Smooth muscle cell (in vitro differentiated cells): ENCODE measurements around the gene DMRTA2. TPM values are rescaled to one million over a fixed set of nuclear protein-coding genes. Genes with fewer than 3 reads are reported as not detected.

ENCODE experiments used
- DNase-seq: peaks from one replicate; lab custom pipeline; 2025; ENCODE audit not compliant: unreplicated experiment; lab: John Stamatoyannopoulos, UW
- H2AFZ ChIP-seq: fragments of 200-600 bp; sonication (generic); 2 replicates; pipeline ENCODE4 v1.6.0; 2016; ENCODE audit warnings: antibody characterized with exemption, low read depth, mild to moderate bottlenecking
- H3F3A ChIP-seq: fragments of 200-600 bp; sonication (generic); 2 replicates; pipeline ENCODE4 v1.6.0; 2017; ENCODE audit warnings: antibody characterized with exemption, low read depth
- H3K27ac ChIP-seq: fragments of 200-600 bp; sonication (generic); 2 replicates; pipeline ENCODE4 v1.5.1; 2016; ENCODE audit warnings: low read depth, mild to moderate bottlenecking
- H3K27me3 ChIP-seq: fragments of 200-600 bp; sonication (generic); 2 replicates; pipeline ENCODE4 v1.6.1; 2016; ENCODE audit warnings: low read depth, mild to moderate bottlenecking
- H3K36me3 ChIP-seq: fragments of 200-600 bp; sonication (generic); 2 replicates; pipeline ENCODE4 v1.5.1; 2016; ENCODE audit warnings: low read depth
- H3K4me1 ChIP-seq: fragments of 200-600 bp; sonication (generic); 2 replicates; pipeline ENCODE4 v1.5.1; 2016; ENCODE audit warnings: low read depth
- H3K4me2 ChIP-seq: fragments of 200-600 bp; sonication (generic); 2 replicates; pipeline ENCODE4 v1.6.0; 2016; ENCODE audit warnings: mild to moderate bottlenecking
- H3K4me3 ChIP-seq: fragments of 200-600 bp; sonication (generic); 2 replicates; pipeline ENCODE4 v1.5.1; 2016; ENCODE audit warnings: mild to moderate bottlenecking
- H3K79me2 ChIP-seq: fragments of 200-600 bp; sonication (generic); 2 replicates; pipeline ENCODE4 v1.6.0; 2016; ENCODE audit warnings: low read depth, mild to moderate bottlenecking
- H3K9ac ChIP-seq: fragments of 200-600 bp; sonication (generic); 2 replicates; pipeline ENCODE4 v1.6.0; 2016; ENCODE audit warnings: low read depth
- H3K9me3 ChIP-seq: fragments of 200-600 bp; sonication (generic); replicated peaks from 2 replicates; pipeline ENCODE4 v1.5.1; 2016; ENCODE audit warnings: low read depth
- H4K20me1 ChIP-seq: fragments of 200-600 bp; sonication (generic); 2 replicates; pipeline ENCODE4 v1.6.0; 2016; ENCODE audit warnings: low read depth
- WGBS: methylation state at CpG from one replicate; pipeline ENCODE4 v1.1.7; 2016; ENCODE audit warnings: low lambda C conversion rate; 5-methylcytosine and 5-hydroxymethylcytosine counted together
- polyA plus RNA-seq: library from polyadenylated mRNA; unstranded; fragments of >200 nt; fragmentation: Nextera tagmentation; extraction: Ambion mirVana; gene quantifications from 2 replicates; pipeline ENCODE4 v1.2.1, GENCODE V29; 2016
- total RNA-seq: library from RNA; depleted of rRNA; stranded (reverse); fragments of >200 nt; gene quantifications from 2 replicates; pipeline ENCODE4 v1.2.3, GENCODE V29; 2014
- TF ChIP-seq, protein P1 (sequence below): fragments of 200-600 bp; sonication (generic); IDR thresholded peaks from 2 replicates; pipeline ENCODE4 v1.5.1; 2017; ENCODE audit warnings: borderline replicate concordance, mild to moderate bottlenecking, antibody characterized with exemption; ENCODE audit not compliant: insufficient read depth, poor library complexity, severe bottlenecking

DMRTA2 gene
- total and polyA plus RNA-seq, 2 experiments from 2014 or later: 0.04 TPM; not detected in 1

GRCh38 chr1:50417946-50418599 is 5.2 kb downstream of the DMRTA2 start:
- Histone ChIP-seq H3K79me2 (no peaks in the 10 kb centered on the region), H3K27ac (no peak overlapping the region), H3K4me1 (peaks cover 20% of the 10 kb centered on the region), H3K9ac (no peak overlapping the region), H3K4me2 (peak overlapping the region; percentile 84), H2AFZ (no peak overlapping the region), H3F3A (no peaks in the 10 kb centered on the region), H3K27me3 (peaks cover 99% of the 10 kb centered on the region), H3K9me3 (no peaks in the 10 kb centered on the region), H4K20me1 (no peaks in the 10 kb centered on the region), H3K36me3 (no peaks in the 10 kb centered on the region), H3K4me3 (peak overlapping the region; percentile 41)
- TF ChIP-seq, protein P1, sequence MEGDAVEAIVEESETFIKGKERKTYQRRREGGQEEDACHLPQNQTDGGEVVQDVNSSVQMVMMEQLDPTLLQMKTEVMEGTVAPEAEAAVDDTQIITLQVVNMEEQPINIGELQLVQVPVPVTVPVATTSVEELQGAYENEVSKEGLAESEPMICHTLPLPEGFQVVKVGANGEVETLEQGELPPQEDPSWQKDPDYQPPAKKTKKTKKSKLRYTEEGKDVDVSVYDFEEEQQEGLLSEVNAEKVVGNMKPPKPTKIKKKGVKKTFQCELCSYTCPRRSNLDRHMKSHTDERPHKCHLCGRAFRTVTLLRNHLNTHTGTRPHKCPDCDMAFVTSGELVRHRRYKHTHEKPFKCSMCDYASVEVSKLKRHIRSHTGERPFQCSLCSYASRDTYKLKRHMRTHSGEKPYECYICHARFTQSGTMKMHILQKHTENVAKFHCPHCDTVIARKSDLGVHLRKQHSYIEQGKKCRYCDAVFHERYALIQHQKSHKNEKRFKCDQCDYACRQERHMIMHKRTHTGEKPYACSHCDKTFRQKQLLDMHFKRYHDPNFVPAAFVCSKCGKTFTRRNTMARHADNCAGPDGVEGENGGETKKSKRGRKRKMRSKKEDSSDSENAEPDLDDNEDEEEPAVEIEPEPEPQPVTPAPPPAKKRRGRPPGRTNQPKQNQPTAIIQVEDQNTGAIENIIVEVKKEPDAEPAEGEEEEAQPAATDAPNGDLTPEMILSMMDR: no peak
- no peak for DNase-seq
- 15% methylated on average over 16 of the region's 20 CpGs for WGBS

DNA sequence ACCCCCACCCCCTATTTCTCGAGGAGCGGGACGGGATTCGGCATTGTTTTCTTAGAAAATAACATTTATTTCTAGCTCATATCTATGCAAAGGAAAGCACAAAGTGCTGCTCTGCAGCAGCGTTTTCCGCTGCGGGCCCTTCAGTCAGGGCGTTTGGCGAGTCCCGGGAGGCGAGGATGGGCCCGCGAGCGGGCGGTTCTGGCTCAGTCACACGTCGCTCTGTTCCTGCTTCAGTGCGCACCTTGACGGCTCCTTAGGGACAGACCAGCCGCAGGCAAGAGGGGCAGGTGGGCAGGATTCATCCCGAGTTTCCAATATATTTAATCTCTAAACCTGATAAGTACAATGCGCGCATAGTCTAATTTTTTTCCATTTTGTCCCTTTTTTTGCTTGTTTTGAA is 5.7 kb downstream of the DMRTA2 start:
- no peaks in the 10 kb centered on the region for H3F3A ChIP-seq
- no peak for DNase-seq
- H3K4me1 ChIP-seq: peaks cover 14% of the 10 kb centered on the region
- 7% methylated on average over 22 of the region's 23 CpGs for WGBS
- no peak overlapping the region for H3K9ac ChIP-seq
- H3K27ac ChIP-seq: no peak overlapping the region
- no peaks in the 10 kb centered on the region for H3K79me2 ChIP-seq
- no peaks in the 10 kb centered on the region for H4K20me1 ChIP-seq
- peak overlapping the region; percentile 40 for H3K4me2 ChIP-seq
- no peaks in the 10 kb centered on the region for H3K36me3 ChIP-seq
- H2AFZ ChIP-seq: no peak overlapping the region
- TF ChIP-seq, protein P1: no peak
- peaks cover 99% of the 10 kb centered on the region for H3K27me3 ChIP-seq
- no peak overlapping the region for H3K4me3 ChIP-seq
- no peaks in the 10 kb centered on the region for H3K9me3 ChIP-seq

DNA sequence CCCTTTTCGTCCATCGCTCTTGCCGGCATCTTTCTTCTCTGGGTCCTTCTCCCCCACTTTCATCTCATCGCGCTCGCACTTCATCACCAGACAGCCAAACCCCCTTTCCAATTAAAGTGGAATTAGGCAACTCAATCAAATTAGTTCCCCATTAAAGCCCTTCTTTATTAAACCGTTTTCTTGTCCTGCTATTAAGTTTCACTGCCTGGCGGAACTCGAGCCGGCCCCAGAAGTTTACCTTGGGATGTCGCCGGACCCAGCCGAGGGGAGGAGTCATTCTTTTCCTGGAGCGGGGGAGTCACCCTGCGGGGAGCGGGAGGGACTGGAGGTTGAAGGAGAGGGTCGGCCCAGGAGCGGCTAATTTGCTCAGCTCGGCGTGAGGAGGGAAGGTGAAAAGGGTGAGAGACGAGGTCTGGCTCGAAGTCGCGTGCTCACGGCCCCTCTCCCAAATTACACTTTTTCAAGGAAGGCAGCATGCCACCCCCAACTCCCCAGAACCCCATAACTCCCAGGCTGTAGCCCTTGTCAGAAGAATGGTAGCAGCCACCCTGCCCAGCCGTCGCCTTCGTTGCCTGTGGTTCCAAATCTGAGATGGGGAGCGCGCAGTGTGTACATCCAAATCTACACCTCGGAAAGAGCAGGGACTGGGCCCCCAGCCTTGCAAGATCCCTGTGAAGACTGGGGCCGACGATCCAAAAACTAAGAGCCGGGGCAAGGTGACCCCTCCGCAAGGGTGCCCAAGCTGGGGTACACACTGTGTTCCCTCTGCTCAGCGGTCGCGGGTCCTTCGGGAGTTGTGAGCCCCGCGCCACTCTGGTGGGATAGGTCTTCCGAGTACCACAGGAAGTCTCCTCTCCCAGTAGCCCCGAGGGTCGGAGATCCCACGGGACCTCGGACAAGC is 6.4 kb downstream of the DMRTA2 start:
- DNase-seq: no peak
- Histone ChIP-seq H3K9ac (no peak overlapping the region), H3K79me2 (no peaks in the 10 kb centered on the region), H3K27me3 (peaks cover 99% of the 10 kb centered on the region), H3K4me2 (peak overlapping the region; percentile 57), H3K9me3 (no peaks in the 10 kb centered on the region), H3K4me3 (no peak overlapping the region), H4K20me1 (no peaks in the 10 kb centered on the region), H2AFZ (no peak overlapping the region), H3K36me3 (no peaks in the 10 kb centered on the region), H3F3A (no peaks in the 10 kb centered on the region), H3K4me1 (peaks cover 12% of the 10 kb centered on the region), H3K27ac (no peak overlapping the region)
- TF ChIP-seq, protein P1: no peak
- WGBS: 3% methylated on average over 45 of the region's 46 CpGs
